BE2C (cell line): Measurements from ENCODE around the gene KRT32.
"Not testable (repeated sequence)": the region's sequence is repeated elsewhere in the genome, so short reads cannot be mapped to it uniquely, and the experiment has no call there.

Experiments used
- DNase-seq: peaks from one replicate; pipeline ENCODE4 v3.0.0-alpha.2; 2020
- H3K27me3 ChIP-seq: fragments of 250-450 bp; sonication (Bioruptor Pico); 2 replicates; pipeline ENCODE4 v1.5.1; 2020; ENCODE audit warnings: mild to moderate bottlenecking
- H3K36me3 ChIP-seq: fragments of 250-450 bp; sonication (Bioruptor Pico); 2 replicates; pipeline ENCODE4 v1.5.1; 2020; ENCODE audit warnings: mild to moderate bottlenecking
- H3K4me1 ChIP-seq: fragments of 250-450 bp; sonication (Bioruptor Pico); 2 replicates; pipeline ENCODE4 v1.5.1; 2020
- H3K4me3 ChIP-seq: 2 replicates; pipeline ENCODE4 v1.5.1; 2011; ENCODE audit warnings: low read depth, low read length
- H3K9me3 ChIP-seq: fragments of 250-450 bp; sonication (Bioruptor Pico); 2 replicates; pipeline ENCODE4 v1.5.1; 2020
- TF ChIP-seq, protein P1 (sequence below): IDR thresholded peaks from 2 replicates; pipeline ENCODE4 v1.5.1; 2012; ENCODE audit warnings: mild to moderate bottlenecking, low read depth, low read length

KRT32 gene

DNA sequence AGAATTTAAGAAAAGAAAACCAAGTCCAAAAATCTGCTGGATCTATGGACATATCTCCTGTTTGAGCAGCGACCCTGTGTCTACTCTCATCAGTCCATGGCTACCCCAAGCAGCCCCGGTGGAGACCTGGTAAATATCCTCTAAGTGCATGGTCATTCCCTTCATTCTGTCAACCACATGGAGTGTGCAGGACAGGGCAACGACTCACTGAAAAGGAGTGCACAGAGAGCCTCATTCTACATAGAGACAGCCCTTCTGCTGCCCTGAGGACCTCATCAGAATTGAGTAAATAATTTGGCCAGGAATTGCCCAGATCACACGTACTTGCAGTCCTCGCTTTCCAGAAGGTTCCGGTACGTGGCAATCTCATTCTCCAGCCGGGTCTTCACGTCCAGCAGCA is 29.4 kb downstream of the KRT32 start:
- H3K4me1 ChIP-seq: no peaks in the 10 kb centered on the region
- no peak for DNase-seq
- no peaks in the 10 kb centered on the region for H3K36me3 ChIP-seq
- peaks cover 4% of the 10 kb centered on the region; the same call in 1 of the 2 replicates for H3K27me3 ChIP-seq
- TF ChIP-seq, protein P1, sequence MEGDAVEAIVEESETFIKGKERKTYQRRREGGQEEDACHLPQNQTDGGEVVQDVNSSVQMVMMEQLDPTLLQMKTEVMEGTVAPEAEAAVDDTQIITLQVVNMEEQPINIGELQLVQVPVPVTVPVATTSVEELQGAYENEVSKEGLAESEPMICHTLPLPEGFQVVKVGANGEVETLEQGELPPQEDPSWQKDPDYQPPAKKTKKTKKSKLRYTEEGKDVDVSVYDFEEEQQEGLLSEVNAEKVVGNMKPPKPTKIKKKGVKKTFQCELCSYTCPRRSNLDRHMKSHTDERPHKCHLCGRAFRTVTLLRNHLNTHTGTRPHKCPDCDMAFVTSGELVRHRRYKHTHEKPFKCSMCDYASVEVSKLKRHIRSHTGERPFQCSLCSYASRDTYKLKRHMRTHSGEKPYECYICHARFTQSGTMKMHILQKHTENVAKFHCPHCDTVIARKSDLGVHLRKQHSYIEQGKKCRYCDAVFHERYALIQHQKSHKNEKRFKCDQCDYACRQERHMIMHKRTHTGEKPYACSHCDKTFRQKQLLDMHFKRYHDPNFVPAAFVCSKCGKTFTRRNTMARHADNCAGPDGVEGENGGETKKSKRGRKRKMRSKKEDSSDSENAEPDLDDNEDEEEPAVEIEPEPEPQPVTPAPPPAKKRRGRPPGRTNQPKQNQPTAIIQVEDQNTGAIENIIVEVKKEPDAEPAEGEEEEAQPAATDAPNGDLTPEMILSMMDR: no peak
- no peak overlapping the region for H3K4me3 ChIP-seq
- H3K9me3 ChIP-seq: no peaks in the 10 kb centered on the region

- TF ChIP-seq, protein P1: no peak
- Histone ChIP-seq H3K4me1 (no peaks in the 10 kb centered on the region), H3K4me3 (no peak overlapping the region), H3K9me3 (no peaks in the 10 kb centered on the region), H3K27me3 (peaks cover 4% of the 10 kb centered on the region; the same call in 1 of the 2 replicates), H3K36me3 (no peaks in the 10 kb centered on the region)
- no peak for DNase-seq
Measured at GRCh38 chr17:41437254-41437653, 29.9 kb downstream of the KRT32 start.

DNA sequence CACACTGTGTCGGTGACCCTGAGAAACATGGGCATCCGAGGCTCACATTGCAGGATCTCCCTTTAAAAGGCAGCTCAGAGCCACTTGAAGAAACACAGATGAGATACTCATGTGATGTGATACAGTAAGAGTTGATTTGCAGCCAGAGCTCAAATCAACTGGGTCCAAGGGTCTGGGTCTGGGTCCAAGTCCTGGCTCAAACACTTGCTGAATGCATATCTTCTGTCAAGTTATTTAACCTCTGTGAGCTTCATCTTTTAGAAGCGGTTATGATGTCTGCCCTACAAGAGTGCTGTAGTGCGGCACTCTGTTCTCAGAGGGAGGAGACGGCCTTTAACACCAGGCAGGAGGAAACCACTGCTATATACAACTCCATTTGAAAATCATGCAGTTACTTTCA is 32.8 kb downstream of the KRT32 start:
- TF ChIP-seq, protein P1: no peak
- no peak overlapping the region for H3K4me3 ChIP-seq
- no peaks in the 10 kb centered on the region for H3K36me3 ChIP-seq
- no peaks in the 10 kb centered on the region for H3K9me3 ChIP-seq
- H3K27me3 ChIP-seq: no peaks in the 10 kb centered on the region; the same call in 1 of the 2 replicates
- H3K4me1 ChIP-seq: no peaks in the 10 kb centered on the region
- no peak for DNase-seq

- DNase-seq: no peak
- Histone ChIP-seq H3K27me3 (no peaks in the 10 kb centered on the region; the same call in 1 of the 2 replicates), H3K4me1 (no peaks in the 10 kb centered on the region), H3K4me3 (no peak overlapping the region), H3K36me3 (no peaks in the 10 kb centered on the region), H3K9me3 (no peaks in the 10 kb centered on the region)
- TF ChIP-seq, protein P1: no peak
Measured at GRCh38 chr17:41434005-41434404, 33.2 kb downstream of the KRT32 start.

DNA sequence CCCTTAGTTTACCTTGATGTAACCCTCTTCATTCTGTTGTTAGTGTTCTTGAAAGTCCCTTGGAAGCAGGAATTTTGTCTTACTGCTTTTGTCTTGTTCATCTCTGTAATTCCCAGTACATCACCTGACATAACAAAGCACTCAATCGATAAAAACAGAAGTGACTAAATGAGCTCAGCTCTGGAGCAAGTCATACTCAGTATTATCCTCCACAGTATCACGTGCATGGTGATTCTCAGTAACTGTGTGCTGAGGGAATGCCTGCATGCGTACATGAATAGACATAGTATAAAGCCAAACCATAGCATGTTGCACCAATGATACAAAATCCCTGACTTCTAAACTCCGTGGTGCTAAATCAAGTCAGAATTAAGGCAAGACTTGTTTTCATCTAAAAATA is 33.6 kb downstream of the KRT32 start:
- no peaks in the 10 kb centered on the region; the same call in 1 of the 2 replicates for H3K27me3 ChIP-seq
- H3K4me3 ChIP-seq: no peak overlapping the region
- H3K4me1 ChIP-seq: no peaks in the 10 kb centered on the region
- H3K9me3 ChIP-seq: no peaks in the 10 kb centered on the region
- no peak for DNase-seq
- H3K36me3 ChIP-seq: no peaks in the 10 kb centered on the region
- TF ChIP-seq, protein P1: no peak

- not testable (repeated sequence) for DNase-seq, H3K4me3 ChIP-seq, H3K36me3 ChIP-seq, H3K9me3 ChIP-seq, H3K4me1 ChIP-seq, H3K27me3 ChIP-seq
Measured at GRCh38 chr17:41430376-41430775, 36.8 kb downstream of the KRT32 start.

DNA sequence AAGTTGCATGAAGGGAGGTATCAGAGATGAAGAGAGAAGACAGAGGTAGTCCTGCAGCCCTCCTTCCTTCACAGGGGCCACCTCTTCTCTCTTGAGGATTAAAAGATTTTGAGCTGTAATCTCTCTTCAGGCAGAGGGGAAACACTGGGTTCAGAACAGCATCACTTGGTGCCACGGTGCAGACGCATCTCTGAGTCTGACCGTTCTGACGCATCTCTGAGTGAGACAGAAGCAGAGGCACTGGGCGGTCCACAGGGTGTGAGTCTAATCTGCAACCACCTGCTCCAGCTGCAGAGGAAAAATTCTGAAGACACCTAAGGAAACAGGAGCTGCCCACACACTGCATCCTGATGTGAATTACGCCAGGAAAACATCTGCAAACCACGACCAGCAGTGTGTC is 37.5 kb downstream of the KRT32 start:
- Histone ChIP-seq H3K36me3 (no peaks in the 10 kb centered on the region), H3K27me3 (no peaks in the 10 kb centered on the region; the same call in 1 of the 2 replicates), H3K4me1 (no peaks in the 10 kb centered on the region), H3K9me3 (no peaks in the 10 kb centered on the region), H3K4me3 (no peak overlapping the region)
- DNase-seq: no peak
- TF ChIP-seq, protein P1: no peak
